SK-N-MC (cell line): ENCODE data around the gene SUPT5H.

ENCODE experiments used
- DNase-seq: peaks from one replicate; pipeline ENCODE4 v3.0.0-alpha.2; 2011; ENCODE audit warnings: low read depth, low spot score
- H3K27ac ChIP-seq: fragments of 200-600 bp; sonication (generic); 2 replicates; pipeline ENCODE4 v1.5.1; 2016; ENCODE audit warnings: mixed run types
- H3K36me3 ChIP-seq: fragments of 200-600 bp; sonication (generic); 2 replicates; pipeline ENCODE4 v1.6.1; 2017; ENCODE audit warnings: antibody characterized with exemption, low read length, mixed read lengths; ENCODE audit not compliant: insufficient read depth
- H3K4me3 ChIP-seq: fragments of 200-600 bp; sonication (generic); 2 replicates; pipeline ENCODE4 v1.5.1; 2016
- H3K9ac ChIP-seq: fragments of 200-600 bp; sonication (generic); 2 replicates; pipeline ENCODE4 v1.8.0; 2017; ENCODE audit warnings: mixed run types, mixed read lengths; ENCODE audit not compliant: insufficient read length
- H3K9me3 ChIP-seq: fragments of 200-600 bp; sonication (generic); 2 replicates; pipeline ENCODE4 v1.6.1; 2017; ENCODE audit warnings: low read depth, mild to moderate bottlenecking, antibody characterized with exemption, low read length, moderate library complexity, mixed read lengths
- EZH2 ChIP-seq: fragments of 200-600 bp; sonication (generic); IDR thresholded peaks from one replicate; pipeline ENCODE4 v1.6.1; 2017; ENCODE audit warnings: antibody characterized with exemption
- FOXP2 ChIP-seq: optimal IDR thresholded peaks from 2 replicates; pipeline ENCODE3; 2011; ENCODE audit warnings: mild to moderate bottlenecking, moderate library complexity; ENCODE audit not compliant: insufficient read depth; ENCODE audit errors: extremely low read length, control extremely low read depth
- POLR2AphosphoS5 ChIP-seq: IDR thresholded peaks from 2 replicates; pipeline ENCODE4 v1.6.1; 2012; ENCODE audit warnings: mild to moderate bottlenecking, low read depth, low read length, borderline replicate concordance

The SUPT5H gene

GRCh38 chr19:39408392-39409207 lies 36.8 kb upstream of the SUPT5H start:
- Histone ChIP-seq H3K27ac (no peak overlapping the region), H3K4me3 (peak overlapping the region; percentile 32; the same call in 1 of the 2 replicates), H3K36me3 (no peaks in the 10 kb centered on the region), H3K9me3 (no peaks in the 10 kb centered on the region), H3K9ac (no peak overlapping the region)
- DNase-seq = no peak
- TF ChIP-seq EZH2 = no peak

- Histone ChIP-seq H3K27ac (peak overlapping the region; percentile 54; the same call in 1 of the 2 replicates), H3K36me3 (no peaks in the 10 kb centered on the region), H3K9ac (peak overlapping the region; percentile 79), H3K9me3 (no peaks in the 10 kb centered on the region), H3K4me3 (peak overlapping the region; percentile 82)
- no peak for DNase-seq
- TF ChIP-seq EZH2 = no peak
- peak; percentile 48; the same call in 1 of the 2 replicates for TF ChIP-seq POLR2AphosphoS5
- TF ChIP-seq FOXP2 = no peak
Observed at GRCh38 chr19:39409208-39410016, 36.0 kb upstream of the SUPT5H start.

GRCh38 chr19:39410017-39410830 lies 35.2 kb upstream of the SUPT5H start:
- Histone ChIP-seq H3K36me3 (peaks cover 1% of the 10 kb centered on the region; the same call in 1 of the 2 replicates), H3K9me3 (no peaks in the 10 kb centered on the region), H3K4me3 (peak overlapping the region; percentile 82), H3K9ac (peak overlapping the region; percentile 79), H3K27ac (peak overlapping the region; percentile 53; the same call in 1 of the 2 replicates)
- TF ChIP-seq POLR2AphosphoS5 (no peak), FOXP2 (no peak), EZH2 (no peak)
- DNase-seq = no peak

- no peak overlapping the region for H3K27ac ChIP-seq
- no peak for DNase-seq
- TF ChIP-seq POLR2AphosphoS5 = no peak
- TF ChIP-seq FOXP2 = no peak
- TF ChIP-seq EZH2 = no peak
- no peak overlapping the region for H3K9ac ChIP-seq
- H3K9me3 ChIP-seq = no peaks in the 10 kb centered on the region
- H3K4me3 ChIP-seq = peak overlapping the region; percentile 82
- H3K36me3 ChIP-seq = peaks cover 4% of the 10 kb centered on the region
Observed at GRCh38 chr19:39410831-39411080, 34.6 kb upstream of the SUPT5H start.

- Histone ChIP-seq H3K4me3 (peak overlapping the region; percentile 74), H3K27ac (no peak overlapping the region)
Observed at GRCh38 chr19:39411081-39411831, 34.1 kb upstream of the SUPT5H start.

GRCh38 chr19:39411832-39412099 lies 33.6 kb upstream of the SUPT5H start:
- TF ChIP-seq FOXP2 (no peak), POLR2AphosphoS5 (no peak), EZH2 (no peak)
- Histone ChIP-seq H3K4me3 (peak overlapping the region; percentile 74), H3K9ac (peak overlapping the region; percentile 52), H3K9me3 (no peaks in the 10 kb centered on the region), H3K27ac (peak overlapping the region; percentile 47; the same call in 1 of the 2 replicates), H3K36me3 (peaks cover 13% of the 10 kb centered on the region)
- DNase-seq = peak; percentile 88

More at GRCh38 chr19:39411081-39411831, 34.1 kb upstream of the SUPT5H start:
- Histone ChIP-seq H3K36me3 (peaks cover 8% of the 10 kb centered on the region), H3K9me3 (no peaks in the 10 kb centered on the region), H3K9ac (peak overlapping the region; percentile 10)
- DNase-seq = no peak
- TF ChIP-seq EZH2 (no peak), POLR2AphosphoS5 (no peak), FOXP2 (no peak)

GRCh38 chr19:39412100-39412866 lies 33.1 kb upstream of the SUPT5H start, which contains the start of gene PLEKHG2:
Gene PLEKHG2 (plus strand): TSS chr19:39412669. CDS start chr19:39414087, 1,418 bp downstream.
- peak; percentile 100 for DNase-seq
- no peaks in the 10 kb centered on the region for H3K9me3 ChIP-seq
- peaks cover 16% of the 10 kb centered on the region for H3K36me3 ChIP-seq
- peak within 1 kb of the TSS; percentile 93 for H3K9ac ChIP-seq
- H3K27ac ChIP-seq = peak within 1 kb of the TSS; percentile 87
- peak within 1 kb of the TSS; percentile 99 for H3K4me3 ChIP-seq
- TF ChIP-seq FOXP2 (no peak), POLR2AphosphoS5 (peak; percentile 83)
